Measurements from ENCODE around the gene MRO. TPM values are rescaled to one million over a fixed set of nuclear protein-coding genes. Genes with fewer than 3 reads are reported as not detected.

MRO gene
- total and polyA plus RNA-seq, 2 of the 8 experiments (the other 6 are each of a cell fraction or from before 2014, with no cell fraction given): 0.65 to 1.0 TPM

- Histone ChIP-seq H3K56ac (replicated peaks; ENCODE audit: insufficient read length, low read depth, low read length) (no peak overlapping the region), H3K79me2 (ENCODE audit: control insufficient read depth in 1 of 2, insufficient read depth in 2 of 2, low read length in 2 of 2) (no peaks in the 10 kb centered on the region), H3K4me3 (ENCODE audit: extremely low read depth in 1 of 4, insufficient read depth in 2 of 4, low read depth in 3 of 4, low read length in 4 of 4) (no peak overlapping the region), H3K36me3 (ENCODE audit: control insufficient read depth in 2 of 4, insufficient read depth in 4 of 4, low read length in 3 of 4) (no peaks in the 10 kb centered on the region), H3K27ac (ENCODE audit: low read depth, low read length) (no peak overlapping the region), H3K18ac (ENCODE audit: extremely low read depth, low read length) (no peak overlapping the region), H2AK5ac (ENCODE audit: low read depth, low read length) (no peak overlapping the region), H3K9ac (replicated peaks in 1 of 4; ENCODE audit: extremely low read depth in 1 of 4, low read depth in 3 of 4, low read length in 3 of 4) (no peak overlapping the region), H2BK12ac (ENCODE audit: low read depth, low read length) (no peak overlapping the region), H4K5ac (ENCODE audit: insufficient read length, low read depth, low read length) (no peak overlapping the region), H2BK5ac (ENCODE audit: low read depth, low read length) (no peak overlapping the region), H3K9me3 (ENCODE audit: insufficient read depth in 2 of 2, low read depth in 1 of 2, low read length in 1 of 2) (no peaks in the 10 kb centered on the region), H4K20me1 (replicated peaks in 1 of 2; ENCODE audit: control insufficient read depth in 1 of 2, insufficient read depth in 2 of 2, low read length in 2 of 2) (no peaks in the 10 kb centered on the region), H3K79me1 (ENCODE audit: low read depth, low read length) (no peaks in the 10 kb centered on the region), H3K4me1 (replicated peaks in 1 of 4; ENCODE audit: control insufficient read depth in 3 of 4, insufficient read depth in 4 of 4, low read length in 3 of 4) (no peaks in the 10 kb centered on the region), H3K23me2 (ENCODE audit: low read depth, low read length) (no peaks in the 10 kb centered on the region; the same call in 1 of the 2 replicates), H2BK15ac (ENCODE audit: low read length) (no peak overlapping the region), H3K4me2 (ENCODE audit: insufficient read depth in 1 of 2, low read depth in 2 of 2, low read length in 2 of 2) (no peak overlapping the region), H4K91ac (replicated peaks; ENCODE audit: insufficient read length, low read length) (no peak overlapping the region), H4K8ac (ENCODE audit: extremely low read depth, insufficient read depth, low read length) (no peak overlapping the region), H3K27me3 (replicated peaks in 1 of 4; ENCODE audit: control insufficient read depth in 3 of 4, extremely low read depth in 1 of 4, insufficient read depth in 3 of 4, low read length in 3 of 4) (no peaks in the 10 kb centered on the region), H3K4ac (replicated peaks; ENCODE audit: insufficient read length, low read depth, low read length) (no peak overlapping the region), H3K14ac (ENCODE audit: insufficient read length) (no peak overlapping the region), H2AFZ (ENCODE audit: low read length) (no peak overlapping the region), H2BK20ac (ENCODE audit: low read length) (no peak overlapping the region), H2BK120ac (replicated peaks; ENCODE audit: low read depth, low read length) (no peak overlapping the region), H3K23ac (ENCODE audit: insufficient read length) (no peak overlapping the region)
- no peak for FAIRE-seq
- TF ChIP-seq JUN (IDR thresholded peaks at IDR 0.05; ENCODE audit: low read depth, low read length) (no peak), KDM1A (IDR thresholded peaks at IDR 0.05; ENCODE audit: borderline replicate concordance, low read length) (no peak), BACH1 (IDR thresholded peaks at IDR 0.05; ENCODE audit: low read length) (no peak), SP4 (IDR thresholded peaks at IDR 0.05; ENCODE audit: low read length) (no peak)
- DNase-seq (ENCODE audit: low read depth in 1 of 2, low spot score in 2 of 2): no peak
- ChIA-PET CTCF (ENCODE audit: partially characterized antibody) (interaction anchor here (0.6 to 1.3 kb wide), 3 partner anchors 14 to 193 kb away, joined by 3 read pairs; no protein-coding TSS in a partner anchor), POLR2A (ENCODE audit: partially characterized antibody) (no interaction called here)
- WGBS, 2 experiments (ENCODE audit: extremely low coverage in 1 of 2, insufficient coverage in 1 of 2, insufficient read length in 1 of 2, insufficient replicate concordance in 2 of 2, low coverage in 1 of 2, low lambda C conversion rate in 2 of 2, missing lambda C conversion rate in 1 of 2): 87% methylated on average over 1 of the region's 1 CpG; no CpG with 5 or more reads in 1 of the 2 experiments
These were observed 41.8 kb upstream of the MRO start for GRCh38 chr18:50861617-50862016.
